ENCODE measurements around the gene TECPR1. TPM values are rescaled to one million over a fixed set of nuclear protein-coding genes. Genes with fewer than 3 reads are reported as not detected.

TECPR1 gene
- total RNA-seq, 1 experiment from 2014 or later: 21.5 TPM

- no peak for TF ChIP-seq ZNF425 (CRISPR knock-in tag; conservative IDR thresholded peaks at IDR 0.05)
- no peak for TF ChIP-seq ESRRA (CRISPR knock-in tag; IDR thresholded peaks at IDR 0.05; ENCODE audit: borderline replicate concordance)
- no peak for TF ChIP-seq JUN (CRISPR knock-in tag; IDR thresholded peaks at IDR 0.05)
- no peak for TF ChIP-seq AFF4 (CRISPR knock-in tag; IDR thresholded peaks at IDR 0.05; ENCODE audit: borderline replicate concordance)
- 0 out of 2 replicates have a peak, but pooled peaks have one; percentile 22 for TF ChIP-seq MAX (CRISPR knock-in tag; IDR thresholded peaks at IDR 0.05)
- no peak for TF ChIP-seq EMX1 (CRISPR knock-in tag; IDR thresholded peaks at IDR 0.05)
- TF ChIP-seq CTCF (IDR thresholded peaks at IDR 0.05): peak; percentile 71
- TF ChIP-seq FOXJ3 (CRISPR knock-in tag; IDR thresholded peaks at IDR 0.05; ENCODE audit: borderline replicate concordance): no peak
- no peak for TF ChIP-seq GABPB1 (CRISPR knock-in tag; IDR thresholded peaks at IDR 0.05)
- no peak for TF ChIP-seq USF2 (CRISPR knock-in tag; IDR thresholded peaks at IDR 0.05)
- no peak for TF ChIP-seq KAT7 (CRISPR knock-in tag; IDR thresholded peaks at IDR 0.05; ENCODE audit: borderline replicate concordance)
- TF ChIP-seq NFYB (CRISPR knock-in tag; conservative IDR thresholded peaks at IDR 0.05; ENCODE audit: low read depth): no peak
- no peak for TF ChIP-seq HMGA2 (CRISPR knock-in tag; IDR thresholded peaks at IDR 0.05)
- peak; percentile 34; the same call in 1 of the 2 replicates for TF ChIP-seq FOXP1 (CRISPR knock-in tag; IDR thresholded peaks at IDR 0.05; ENCODE audit: borderline replicate concordance)
These were observed 42.9 kb upstream of the TECPR1 start (continued) for GRCh38 chr7:98294798-98295382.

GRCh38 chr7:98294326-98294725 is 42.3 kb upstream of the TECPR1 start:
- POLR2A ChIA-PET: interaction anchor here (1.5 kb wide), 1 partner anchor 107 kb away, joined by 4 read pairs; the partner anchor contains the start of gene BAIAP2L1

More at GRCh38 chr7:98294326-98294725, 42.3 kb upstream of the TECPR1 start:
- peaks cover 25% of the 10 kb centered on the region for H3K36me3 Mint-ChIP-seq
- no peak for TF ChIP-seq SMAD4 (CRISPR knock-in tag; IDR thresholded peaks at IDR 0.05)
- H3K4me3 Mint-ChIP-seq: no peak overlapping the region
- DNase-seq (ENCODE audit: low spot score): no peak
- H3K4me1 Mint-ChIP-seq: peaks cover 22% of the 10 kb centered on the region
- no peak for ATAC-seq
- H3K9me3 Mint-ChIP-seq: no peaks in the 10 kb centered on the region
- H3K27me3 Mint-ChIP-seq (ENCODE audit: low read depth): no peaks in the 10 kb centered on the region
- H3K27ac Mint-ChIP-seq: peak overlapping the region; percentile 89
- CTCF ChIA-PET: interaction anchor here (0.9 to 3.7 kb wide), 5 partner anchors 30 to 127 kb away, joined by 3 to 34 read pairs (median 4); partner anchors contain the start of gene BAIAP2L1
